Measurements from ENCODE around the gene IMMP2L. TPM values are rescaled to one million over a fixed set of nuclear protein-coding genes. Genes with fewer than 3 reads are reported as not detected.

The IMMP2L gene
- total RNA-seq, 2 experiments from 2014 or later: 17.4 to 30.2 TPM

- Mint-ChIP-seq H3K27ac (no peak overlapping the region), H3K4me1 (ENCODE audit: low read depth) (peaks cover 2% of the 10 kb centered on the region), H3K9me3 (peaks cover 3% of the 10 kb centered on the region), H3K4me3 (no peak overlapping the region), H3K27me3 (no peaks in the 10 kb centered on the region), H3K36me3 (ENCODE audit: low read depth) (peaks cover 2% of the 10 kb centered on the region)
- ChIA-PET POLR2A (no interaction called here), CTCF (no interaction called here)
- ATAC-seq: no peak
- DNase-seq: no peak
- no peak for TF ChIP-seq CTCF (IDR thresholded peaks at IDR 0.05)
- intact Hi-C loops (cut with micrococcal nuclease): no loop called here
These were observed 153.6 kb downstream of the IMMP2L start for GRCh38 chr7:111408724-111409123.

GRCh38 chr7:111407258-111407657, 155.0 kb downstream of the IMMP2L start:
- no peak for DNase-seq
- ChIA-PET POLR2A (no interaction called here), CTCF (no interaction called here)
- no peak for TF ChIP-seq CTCF (IDR thresholded peaks at IDR 0.05)
- H3K27me3 Mint-ChIP-seq: no peaks in the 10 kb centered on the region
- no peak overlapping the region for H3K27ac Mint-ChIP-seq
- H3K4me1 Mint-ChIP-seq (ENCODE audit: low read depth): no peaks in the 10 kb centered on the region
- no peak for ATAC-seq
- peaks cover 2% of the 10 kb centered on the region for H3K36me3 Mint-ChIP-seq (ENCODE audit: low read depth)
- no peak overlapping the region for H3K4me3 Mint-ChIP-seq
- peaks cover 3% of the 10 kb centered on the region for H3K9me3 Mint-ChIP-seq
- intact Hi-C loops (cut with micrococcal nuclease): no loop called here

- Mint-ChIP-seq H3K27ac (no peak overlapping the region), H3K36me3 (ENCODE audit: low read depth) (no peaks in the 10 kb centered on the region), H3K4me1 (ENCODE audit: low read depth) (no peaks in the 10 kb centered on the region), H3K27me3 (no peaks in the 10 kb centered on the region), H3K9me3 (peaks cover 3% of the 10 kb centered on the region), H3K4me3 (no peak overlapping the region)
- TF ChIP-seq CTCF (IDR thresholded peaks at IDR 0.05): no peak
- POLR2A ChIA-PET: no interaction called here
- CTCF ChIA-PET: no interaction called here
- DNase-seq: no peak
- no peak for ATAC-seq
- intact Hi-C loops (cut with micrococcal nuclease): no loop called here
These were observed 156.7 kb downstream of the IMMP2L start for GRCh38 chr7:111405621-111406020.

- Mint-ChIP-seq H3K4me1 (ENCODE audit: low read depth) (no peaks in the 10 kb centered on the region), H3K27me3 (no peaks in the 10 kb centered on the region), H3K9me3 (peaks cover 4% of the 10 kb centered on the region), H3K4me3 (no peak overlapping the region), H3K36me3 (ENCODE audit: low read depth) (peaks cover 1% of the 10 kb centered on the region), H3K27ac (no peak overlapping the region)
- ChIA-PET CTCF (no interaction called here), POLR2A (interaction anchor here (0.7 kb wide), 1 partner anchor 897 kb away, joined by 3 read pairs; no protein-coding TSS in a partner anchor)
- no peak for TF ChIP-seq CTCF (IDR thresholded peaks at IDR 0.05)
- ATAC-seq: no peak
- DNase-seq: no peak
- intact Hi-C loops (cut with micrococcal nuclease): no loop called here
These were observed 160.8 kb downstream of the IMMP2L start for GRCh38 chr7:111401516-111401915.

GRCh38 chr7:111400088-111400487, 162.2 kb downstream of the IMMP2L start:
- Mint-ChIP-seq H3K27ac (no peak overlapping the region), H3K9me3 (peaks cover 3% of the 10 kb centered on the region), H3K4me1 (ENCODE audit: low read depth) (no peaks in the 10 kb centered on the region), H3K36me3 (ENCODE audit: low read depth) (peaks cover 1% of the 10 kb centered on the region), H3K4me3 (no peak overlapping the region), H3K27me3 (no peaks in the 10 kb centered on the region)
- ChIA-PET CTCF (no interaction called here), POLR2A (no interaction called here)
- DNase-seq (no peak), ATAC-seq (no peak)
- intact Hi-C loops (cut with micrococcal nuclease): no loop called here
- TF ChIP-seq CTCF (IDR thresholded peaks at IDR 0.05): no peak

All from activated CD8-positive, alpha-beta T cell treated with anti-CD3 and anti-CD28 coated beads for 36 hours (primary cell).